ENCODE measurements around the gene FAH.

Gene FAH

GRCh38 chr15:80156176-80156720 is 3.4 kb downstream of the FAH start:
- Histone ChIP-seq H3K36me3 (ENCODE audit: insufficient read depth, low read length) (no peaks in the 10 kb centered on the region), H3K4me1 (ENCODE audit: insufficient read depth, low read length) (peaks cover 29% of the 10 kb centered on the region), H3K9ac (ENCODE audit: low read depth, low read length) (no peak overlapping the region), H3K9me3 (ENCODE audit: control insufficient read depth, insufficient read depth, low read length) (no peaks in the 10 kb centered on the region)

DNA sequence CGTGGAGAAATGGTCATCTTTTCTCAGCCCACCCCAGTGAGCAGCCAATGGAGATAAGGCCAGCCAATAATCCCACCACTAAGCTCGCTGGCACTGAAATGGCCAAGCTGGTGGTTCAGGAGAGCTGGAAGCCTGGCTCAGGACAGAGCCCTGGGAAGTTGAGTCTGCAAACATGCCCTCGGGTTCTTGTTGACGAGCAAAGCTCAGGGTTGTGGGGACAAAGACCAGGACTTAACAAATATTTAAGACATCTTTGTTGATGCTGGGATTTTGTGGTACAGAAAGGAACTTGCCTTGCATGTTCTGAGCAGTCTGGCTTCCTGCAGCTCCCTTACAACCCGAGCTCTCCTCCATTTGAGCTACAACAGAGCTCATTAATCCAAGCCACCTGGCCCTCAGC is 4.4 kb downstream of the FAH start:
- H3K9ac ChIP-seq (ENCODE audit: low read depth, low read length), result no peak overlapping the region
- H3K4me1 ChIP-seq (ENCODE audit: insufficient read depth, low read length), result peaks cover 23% of the 10 kb centered on the region; the same call in 1 of the 2 replicates
- H3K36me3 ChIP-seq (ENCODE audit: insufficient read depth, low read length), result no peaks in the 10 kb centered on the region
- no peaks in the 10 kb centered on the region for H3K9me3 ChIP-seq (ENCODE audit: control insufficient read depth, insufficient read depth, low read length)

- Histone ChIP-seq H3K9ac (ENCODE audit: low read depth, low read length) (no peak overlapping the region), H3K9me3 (ENCODE audit: control insufficient read depth, insufficient read depth, low read length) (no peaks in the 10 kb centered on the region), H3K36me3 (ENCODE audit: insufficient read depth, low read length) (peaks cover 4% of the 10 kb centered on the region; the same call in 1 of the 2 replicates), H3K4me1 (ENCODE audit: insufficient read depth, low read length) (peaks cover 16% of the 10 kb centered on the region; the same call in 1 of the 2 replicates)
Observed at GRCh38 chr15:80159301-80159700, 6.5 kb downstream of the FAH start.

GRCh38 chr15:80159811-80160569 is 7.2 kb downstream of the FAH start:
- H3K9me3 ChIP-seq (ENCODE audit: control insufficient read depth, insufficient read depth, low read length), result no peaks in the 10 kb centered on the region
- peaks cover 10% of the 10 kb centered on the region; the same call in 1 of the 2 replicates for H3K4me1 ChIP-seq (ENCODE audit: insufficient read depth, low read length)
- H3K36me3 ChIP-seq (ENCODE audit: insufficient read depth, low read length), result peaks cover 4% of the 10 kb centered on the region; the same call in 1 of the 2 replicates
- H3K9ac ChIP-seq (ENCODE audit: low read depth, low read length), result no peak overlapping the region

GRCh38 chr15:80160570-80161156 is 7.9 kb downstream of the FAH start:
- H3K9me3 ChIP-seq (ENCODE audit: control insufficient read depth, insufficient read depth, low read length), result no peaks in the 10 kb centered on the region
- H3K9ac ChIP-seq (ENCODE audit: low read depth, low read length), result no peak overlapping the region

DNA sequence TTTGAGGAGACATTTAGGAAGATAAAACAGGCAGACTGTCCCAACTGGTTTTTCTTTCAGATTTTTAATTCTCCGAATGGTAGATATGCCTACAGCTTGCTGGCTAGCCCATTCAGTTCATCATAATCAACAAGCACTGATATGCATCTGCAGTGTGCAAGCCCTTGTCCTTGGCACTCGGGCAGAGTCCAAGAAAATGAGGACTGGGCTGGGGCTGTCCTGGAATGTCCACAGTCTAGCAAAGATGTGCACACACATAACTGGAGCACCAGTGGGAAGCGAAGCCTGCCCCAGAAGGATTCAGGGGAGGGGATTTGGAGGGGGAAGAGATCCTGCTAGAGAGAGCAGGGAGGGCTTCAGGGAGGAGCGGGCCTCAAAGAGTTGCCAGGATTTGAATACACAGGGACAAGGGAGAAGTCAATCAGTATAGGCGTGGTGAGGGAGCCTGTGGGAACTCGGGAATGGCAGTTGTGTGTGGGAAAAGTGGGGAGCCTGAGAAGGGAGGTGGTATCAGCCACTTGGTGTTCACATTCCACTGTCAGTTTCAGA is 8.7 kb downstream of the FAH start:
- peaks cover 10% of the 10 kb centered on the region; the same call in 1 of the 2 replicates for H3K4me1 ChIP-seq (ENCODE audit: insufficient read depth, low read length)

More at GRCh38 chr15:80160570-80161156, 7.9 kb downstream of the FAH start:
- Histone ChIP-seq H3K36me3 (ENCODE audit: insufficient read depth, low read length) (peaks cover 4% of the 10 kb centered on the region; the same call in 1 of the 2 replicates), H3K4me1 (ENCODE audit: insufficient read depth, low read length) (peaks cover 10% of the 10 kb centered on the region; the same call in 1 of the 2 replicates)

GRCh38 chr15:80162059-80162554 is 9.3 kb downstream of the FAH start:
- Histone ChIP-seq H3K4me1 (ENCODE audit: insufficient read depth, low read length) (peaks cover 10% of the 10 kb centered on the region; the same call in 1 of the 2 replicates), H3K9ac (ENCODE audit: low read depth, low read length) (no peak overlapping the region), H3K36me3 (ENCODE audit: insufficient read depth, low read length) (peaks cover 4% of the 10 kb centered on the region; the same call in 1 of the 2 replicates), H3K9me3 (ENCODE audit: control insufficient read depth, insufficient read depth, low read length) (no peaks in the 10 kb centered on the region)

More for the DNA sequence above, 8.7 kb downstream of the FAH start:
- H3K9me3 ChIP-seq (ENCODE audit: control insufficient read depth, insufficient read depth, low read length), result no peaks in the 10 kb centered on the region
- H3K36me3 ChIP-seq (ENCODE audit: insufficient read depth, low read length), result peaks cover 4% of the 10 kb centered on the region; the same call in 1 of the 2 replicates
- H3K9ac ChIP-seq (ENCODE audit: low read depth, low read length), result no peak overlapping the region

DNA sequence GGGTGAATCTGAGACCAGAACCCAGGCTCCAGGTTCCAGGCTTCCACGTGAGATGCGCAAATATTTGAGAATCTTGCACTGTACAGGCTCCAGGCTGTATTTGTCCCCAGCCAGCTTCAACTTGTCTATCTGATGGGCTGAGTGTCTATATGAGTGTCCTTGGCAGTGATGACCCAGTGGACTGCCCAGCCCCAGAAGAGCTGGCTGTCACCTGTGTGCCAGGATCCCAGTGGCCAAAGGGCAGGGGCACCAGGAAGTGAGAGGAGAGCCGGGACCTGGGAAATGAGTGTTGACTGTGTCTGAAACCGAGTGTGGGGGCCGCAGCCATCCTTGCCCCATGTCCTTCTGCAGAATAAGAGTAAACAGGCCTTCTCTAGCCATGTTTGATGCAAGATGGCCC is 10.4 kb downstream of the FAH start:
- H3K4me1 ChIP-seq (ENCODE audit: insufficient read depth, low read length), result peaks cover 10% of the 10 kb centered on the region; the same call in 1 of the 2 replicates
- H3K36me3 ChIP-seq (ENCODE audit: insufficient read depth, low read length), result peaks cover 4% of the 10 kb centered on the region; the same call in 1 of the 2 replicates
- no peaks in the 10 kb centered on the region for H3K9me3 ChIP-seq (ENCODE audit: control insufficient read depth, insufficient read depth, low read length)
- H3K9ac ChIP-seq (ENCODE audit: low read depth, low read length), result no peak overlapping the region

DNA sequence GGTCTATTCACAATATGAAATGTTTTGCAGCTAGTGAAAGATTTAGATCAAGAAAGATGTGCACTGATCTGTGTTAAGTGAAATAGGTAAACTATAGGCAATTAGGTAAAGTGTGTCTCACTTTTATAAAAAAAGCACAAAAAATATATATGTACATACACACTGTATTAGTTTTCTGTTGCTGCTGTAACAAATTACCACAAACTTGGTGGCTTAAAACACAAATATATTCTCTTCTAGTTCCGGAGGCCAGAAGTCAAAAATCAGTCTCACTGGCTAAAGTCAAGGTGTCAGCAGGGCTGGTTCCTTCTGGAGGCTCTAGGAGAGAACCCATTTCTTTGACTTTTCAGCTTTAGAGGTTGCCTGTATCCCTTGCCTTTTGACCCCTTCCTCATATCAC is 11.1 kb downstream of the FAH start:
- H3K36me3 ChIP-seq (ENCODE audit: insufficient read depth, low read length), result peaks cover 4% of the 10 kb centered on the region; the same call in 1 of the 2 replicates
- H3K4me1 ChIP-seq (ENCODE audit: insufficient read depth, low read length), result peaks cover 10% of the 10 kb centered on the region; the same call in 1 of the 2 replicates
- H3K9me3 ChIP-seq (ENCODE audit: control insufficient read depth, insufficient read depth, low read length), result no peaks in the 10 kb centered on the region

DNA sequence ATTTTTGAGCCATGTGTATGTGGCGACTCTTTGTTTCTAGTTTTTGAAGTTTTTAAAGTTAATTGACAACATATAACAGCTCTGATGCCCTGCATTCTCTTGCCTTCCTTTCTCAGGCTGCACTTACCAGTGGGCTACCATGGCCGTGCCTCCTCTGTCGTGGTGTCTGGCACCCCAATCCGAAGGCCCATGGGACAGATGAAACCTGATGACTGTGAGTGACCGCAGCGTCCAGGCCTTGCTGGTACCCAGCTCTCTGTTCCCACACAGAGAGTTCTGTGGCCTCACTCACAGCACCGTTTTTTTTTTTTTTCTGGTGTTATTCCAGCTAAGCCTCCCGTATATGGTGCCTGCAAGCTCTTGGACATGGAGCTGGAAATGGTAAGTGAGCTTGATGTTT is 15.1 kb downstream of the FAH start:
- Histone ChIP-seq H3K9me3 (ENCODE audit: control insufficient read depth, insufficient read depth, low read length) (no peaks in the 10 kb centered on the region), H3K9ac (ENCODE audit: low read depth, low read length) (no peak overlapping the region), H3K36me3 (ENCODE audit: insufficient read depth, low read length) (peaks cover 4% of the 10 kb centered on the region; the same call in 1 of the 2 replicates), H3K4me1 (ENCODE audit: insufficient read depth, low read length) (no peaks in the 10 kb centered on the region)

More for the DNA sequence above, 11.1 kb downstream of the FAH start:
- H3K9ac ChIP-seq (ENCODE audit: low read depth, low read length), result no peak overlapping the region

DNA sequence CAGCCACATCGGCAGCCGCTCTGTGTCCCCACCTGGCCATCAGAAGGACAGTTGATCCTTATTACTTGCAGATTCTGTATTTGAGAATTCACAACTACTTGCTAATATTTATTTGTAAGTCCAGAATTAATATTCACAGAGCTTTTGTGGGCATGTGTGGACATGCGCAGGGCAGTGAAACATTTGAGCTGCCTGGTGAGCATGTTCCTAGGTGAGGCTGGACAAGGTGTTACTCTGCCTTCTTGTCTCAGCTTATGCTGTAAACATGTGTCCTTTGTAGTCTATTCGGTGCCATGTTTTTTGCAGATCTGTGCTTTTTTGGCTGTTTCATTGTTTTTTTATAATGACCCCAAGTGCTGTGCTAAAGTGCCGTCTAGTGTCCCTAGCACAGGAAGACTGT is 15.6 kb downstream of the FAH start:
- no peaks in the 10 kb centered on the region for H3K9me3 ChIP-seq (ENCODE audit: control insufficient read depth, insufficient read depth, low read length)
- H3K4me1 ChIP-seq (ENCODE audit: insufficient read depth, low read length), result no peaks in the 10 kb centered on the region
- no peak overlapping the region for H3K9ac ChIP-seq (ENCODE audit: low read depth, low read length)
- H3K36me3 ChIP-seq (ENCODE audit: insufficient read depth, low read length), result peaks cover 4% of the 10 kb centered on the region; the same call in 1 of the 2 replicates

DNA sequence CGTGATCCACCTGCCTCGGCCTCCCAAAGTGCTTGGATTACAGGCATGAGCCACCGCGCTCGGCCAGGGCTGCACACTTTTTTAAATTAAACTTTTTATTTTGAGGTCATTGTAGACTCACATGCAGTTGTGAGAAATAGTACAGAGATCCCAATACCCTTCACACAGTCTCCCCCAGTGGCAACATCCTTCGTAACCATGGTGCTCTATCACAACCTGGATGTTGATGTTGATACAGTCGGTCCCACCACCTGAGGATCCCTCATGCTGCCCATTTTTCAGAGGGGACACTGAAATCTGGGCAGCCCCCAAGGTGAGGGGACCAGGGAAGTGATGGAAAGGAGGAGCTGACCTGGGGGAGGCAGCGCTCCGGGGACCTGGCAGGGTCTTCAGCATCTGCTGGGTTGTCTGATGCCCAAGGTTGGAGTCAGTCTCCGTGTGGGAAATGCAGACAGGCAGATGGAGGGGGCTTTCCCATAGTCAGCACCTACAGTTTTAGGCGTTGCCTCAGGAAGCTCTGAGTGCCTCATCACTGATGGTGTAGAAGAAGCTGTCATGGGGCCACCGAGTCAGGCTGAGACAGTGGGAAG is 17.1 kb downstream of the FAH start:
- no peaks in the 10 kb centered on the region for H3K4me1 ChIP-seq (ENCODE audit: insufficient read depth, low read length)
- no peaks in the 10 kb centered on the region for H3K36me3 ChIP-seq (ENCODE audit: insufficient read depth, low read length)
- no peaks in the 10 kb centered on the region for H3K9me3 ChIP-seq (ENCODE audit: control insufficient read depth, insufficient read depth, low read length)
- no peak overlapping the region for H3K9ac ChIP-seq (ENCODE audit: low read depth, low read length)

- Histone ChIP-seq H3K9me3 (ENCODE audit: control insufficient read depth, insufficient read depth, low read length) (no peaks in the 10 kb centered on the region), H3K4me1 (ENCODE audit: insufficient read depth, low read length) (no peaks in the 10 kb centered on the region), H3K36me3 (ENCODE audit: insufficient read depth, low read length) (no peaks in the 10 kb centered on the region), H3K9ac (ENCODE audit: low read depth, low read length) (no peak overlapping the region)
Observed at GRCh38 chr15:80170596-80170995, 17.8 kb downstream of the FAH start.

DNA sequence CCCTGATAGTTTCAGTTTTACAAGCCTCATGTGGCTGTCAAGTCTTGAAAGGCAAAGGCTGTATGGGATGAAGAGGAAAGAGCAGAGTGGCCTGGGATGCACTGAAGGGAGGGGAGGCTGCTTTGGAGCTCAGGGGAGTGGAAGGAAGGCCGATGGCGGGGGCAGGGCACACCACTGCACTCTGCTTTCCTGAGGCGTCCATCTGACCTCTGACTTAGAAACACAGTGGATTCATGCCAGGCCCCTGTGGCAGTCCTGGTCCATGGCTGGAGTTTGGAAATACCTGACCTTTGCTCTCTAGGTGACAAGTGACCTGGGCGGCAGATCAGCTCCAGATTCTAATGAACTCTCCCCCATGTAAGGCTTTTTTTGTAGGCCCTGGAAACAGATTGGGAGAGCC is 19.0 kb downstream of the FAH start:
- H3K9ac ChIP-seq (ENCODE audit: low read depth, low read length), result no peak overlapping the region
- H3K36me3 ChIP-seq (ENCODE audit: insufficient read depth, low read length), result no peaks in the 10 kb centered on the region; the same call in 1 of the 2 replicates
- H3K9me3 ChIP-seq (ENCODE audit: control insufficient read depth, insufficient read depth, low read length), result no peaks in the 10 kb centered on the region
- H3K4me1 ChIP-seq (ENCODE audit: insufficient read depth, low read length), result no peaks in the 10 kb centered on the region

Measured in ES-I3 (cell line).